IPS-18a (cell line): ENCODE measurements around the gene GPR61.

ENCODE experiments used
- H3K27ac ChIP-seq: one replicate; pipeline ENCODE4 v1.5.1; 2013; ENCODE audit warnings: low read length
- H3K27me3 ChIP-seq: one replicate; pipeline ENCODE4 v1.6.1; 2013; ENCODE audit warnings: mild to moderate bottlenecking, low read length; ENCODE audit not compliant: control insufficient read depth, insufficient read depth
- H3K36me3 ChIP-seq: one replicate; pipeline ENCODE4 v1.6.1; 2013; ENCODE audit warnings: low read depth, low read length; ENCODE audit not compliant: control insufficient read depth
- H3K4me1 ChIP-seq: one replicate; pipeline ENCODE4 v1.6.1; 2013; ENCODE audit warnings: low read depth, low read length; ENCODE audit not compliant: control insufficient read depth
- H3K4me3 ChIP-seq: one replicate; pipeline ENCODE4 v1.5.1; 2013; ENCODE audit warnings: low read length
- H3K9ac ChIP-seq: one replicate; pipeline ENCODE4 v1.6.1; 2013; ENCODE audit warnings: mild to moderate bottlenecking, low read length, moderate library complexity
- H3K9me3 ChIP-seq: one replicate; pipeline ENCODE4 v1.6.1; 2013; ENCODE audit warnings: low read depth, low read length; ENCODE audit not compliant: control insufficient read depth

Gene GPR61

GRCh38 chr1:109514846-109515245, 24.8 kb upstream of the GPR61 start:
- no peak overlapping the region for H3K9ac ChIP-seq
- H3K4me1 ChIP-seq = peaks cover 6% of the 10 kb centered on the region
- H3K36me3 ChIP-seq = no peaks in the 10 kb centered on the region
- no peak overlapping the region for H3K4me3 ChIP-seq
- peaks cover 22% of the 10 kb centered on the region for H3K27me3 ChIP-seq
- H3K27ac ChIP-seq = no peak overlapping the region
- H3K9me3 ChIP-seq = no peaks in the 10 kb centered on the region

GRCh38 chr1:109516872-109517271, 22.8 kb upstream of the GPR61 start:
- Histone ChIP-seq H3K9ac (no peak overlapping the region), H3K27ac (no peak overlapping the region), H3K4me1 (no peaks in the 10 kb centered on the region), H3K27me3 (peaks cover 1% of the 10 kb centered on the region), H3K9me3 (no peaks in the 10 kb centered on the region), H3K4me3 (no peak overlapping the region), H3K36me3 (no peaks in the 10 kb centered on the region)

DNA sequence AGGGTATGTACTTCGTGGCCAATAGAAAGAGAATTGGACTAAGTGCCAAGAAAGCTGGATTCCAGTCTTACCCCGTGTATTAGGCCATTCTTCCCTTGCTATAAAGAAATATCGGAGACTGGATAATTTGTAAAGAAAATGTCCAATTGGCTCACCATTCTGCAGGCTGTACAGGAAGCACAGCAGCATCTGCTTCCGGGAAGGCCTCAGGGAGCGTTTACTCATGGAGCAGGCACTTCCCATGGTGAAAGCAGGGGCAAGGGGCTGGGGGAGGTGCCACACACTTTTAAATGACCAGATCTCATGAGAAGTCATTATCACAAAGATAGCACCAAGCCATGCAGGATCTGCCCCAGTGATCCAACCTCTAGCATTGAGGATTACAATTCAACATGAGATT, 22.3 kb upstream of the GPR61 start:
- no peaks in the 10 kb centered on the region for H3K9me3 ChIP-seq
- H3K27ac ChIP-seq = no peak overlapping the region
- H3K4me3 ChIP-seq = no peak overlapping the region

DNA sequence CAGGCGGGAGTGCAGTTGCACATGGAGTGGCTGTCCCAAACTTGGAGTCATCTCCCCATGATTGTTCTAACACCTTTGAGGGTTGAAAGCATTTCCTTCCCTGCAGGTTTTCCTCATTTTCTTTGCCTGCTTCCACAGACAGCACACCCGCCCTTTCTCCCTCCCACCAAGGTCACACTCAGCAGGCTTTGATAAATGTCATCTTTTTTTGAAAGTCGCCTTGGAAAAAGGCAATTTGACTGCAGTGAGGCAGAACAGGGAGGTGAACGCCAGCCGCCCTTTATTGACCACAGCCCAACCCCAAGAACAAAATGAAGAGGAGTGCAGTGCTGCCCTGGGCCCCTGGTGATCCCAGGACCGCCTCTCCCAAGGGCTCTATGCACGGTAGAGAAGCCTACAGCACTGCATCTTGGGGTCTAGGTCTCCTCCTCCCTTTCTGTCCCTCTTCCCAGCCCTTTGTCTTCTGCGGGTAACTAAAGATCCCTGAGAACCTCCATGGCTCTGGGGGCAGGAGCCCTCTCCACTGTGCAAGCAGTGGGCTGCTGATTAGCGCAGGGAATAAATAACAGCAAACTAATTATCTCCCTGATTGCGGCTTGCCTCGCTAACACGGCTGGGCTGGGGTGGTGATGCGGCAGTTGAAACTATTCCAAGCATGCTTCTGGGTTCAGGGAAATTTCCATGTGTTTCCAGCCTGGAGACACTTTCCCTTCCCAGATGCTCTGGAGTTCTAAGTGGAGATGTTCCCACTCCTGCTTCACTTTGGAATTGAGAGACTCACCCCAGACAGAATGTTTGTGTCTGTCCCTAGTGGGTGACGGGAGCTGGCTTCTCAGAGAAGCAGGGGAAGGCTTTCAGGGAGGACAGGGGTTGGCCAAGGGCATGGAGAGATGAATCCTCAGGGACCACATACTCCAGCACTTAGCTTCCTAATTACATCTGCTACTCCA, 18.4 kb upstream of the GPR61 start:
- Histone ChIP-seq H3K9ac (no peak overlapping the region), H3K4me3 (no peak overlapping the region), H3K27ac (no peak overlapping the region), H3K36me3 (no peaks in the 10 kb centered on the region), H3K9me3 (no peaks in the 10 kb centered on the region), H3K27me3 (no peaks in the 10 kb centered on the region), H3K4me1 (no peaks in the 10 kb centered on the region)

More for the DNA sequence above, 22.3 kb upstream of the GPR61 start:
- H3K27me3 ChIP-seq = no peaks in the 10 kb centered on the region
- H3K4me1 ChIP-seq = no peaks in the 10 kb centered on the region
- no peaks in the 10 kb centered on the region for H3K36me3 ChIP-seq
- no peak overlapping the region for H3K9ac ChIP-seq

GRCh38 chr1:109522026-109522425, 17.6 kb upstream of the GPR61 start:
- Histone ChIP-seq H3K9ac (no peak overlapping the region), H3K27ac (no peak overlapping the region), H3K27me3 (no peaks in the 10 kb centered on the region), H3K4me3 (no peak overlapping the region), H3K4me1 (no peaks in the 10 kb centered on the region), H3K9me3 (no peaks in the 10 kb centered on the region), H3K36me3 (no peaks in the 10 kb centered on the region)

DNA sequence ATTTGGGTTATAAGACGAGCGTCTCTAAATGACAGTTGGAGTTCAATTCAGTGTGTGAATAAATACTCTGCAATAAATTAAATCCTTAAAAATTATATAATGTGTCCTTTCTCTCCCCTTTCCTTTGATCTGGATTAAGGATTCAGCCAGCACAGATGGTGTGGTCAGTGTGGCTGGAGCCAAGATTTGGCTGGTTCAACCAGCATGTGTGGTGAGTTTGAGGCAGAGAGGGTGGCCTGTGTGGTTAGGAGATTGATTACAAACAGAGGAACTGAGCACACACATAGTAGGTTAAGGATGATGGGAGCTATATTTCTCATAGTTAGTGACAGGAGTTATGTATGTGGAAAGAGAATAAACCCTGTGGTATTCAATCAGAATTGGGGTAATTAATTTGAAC, 16.0 kb upstream of the GPR61 start:
- no peaks in the 10 kb centered on the region for H3K36me3 ChIP-seq
- H3K4me1 ChIP-seq = no peaks in the 10 kb centered on the region
- H3K4me3 ChIP-seq = no peak overlapping the region
- H3K9ac ChIP-seq = no peak overlapping the region
- no peaks in the 10 kb centered on the region for H3K9me3 ChIP-seq
- no peak overlapping the region for H3K27ac ChIP-seq
- no peaks in the 10 kb centered on the region for H3K27me3 ChIP-seq

DNA sequence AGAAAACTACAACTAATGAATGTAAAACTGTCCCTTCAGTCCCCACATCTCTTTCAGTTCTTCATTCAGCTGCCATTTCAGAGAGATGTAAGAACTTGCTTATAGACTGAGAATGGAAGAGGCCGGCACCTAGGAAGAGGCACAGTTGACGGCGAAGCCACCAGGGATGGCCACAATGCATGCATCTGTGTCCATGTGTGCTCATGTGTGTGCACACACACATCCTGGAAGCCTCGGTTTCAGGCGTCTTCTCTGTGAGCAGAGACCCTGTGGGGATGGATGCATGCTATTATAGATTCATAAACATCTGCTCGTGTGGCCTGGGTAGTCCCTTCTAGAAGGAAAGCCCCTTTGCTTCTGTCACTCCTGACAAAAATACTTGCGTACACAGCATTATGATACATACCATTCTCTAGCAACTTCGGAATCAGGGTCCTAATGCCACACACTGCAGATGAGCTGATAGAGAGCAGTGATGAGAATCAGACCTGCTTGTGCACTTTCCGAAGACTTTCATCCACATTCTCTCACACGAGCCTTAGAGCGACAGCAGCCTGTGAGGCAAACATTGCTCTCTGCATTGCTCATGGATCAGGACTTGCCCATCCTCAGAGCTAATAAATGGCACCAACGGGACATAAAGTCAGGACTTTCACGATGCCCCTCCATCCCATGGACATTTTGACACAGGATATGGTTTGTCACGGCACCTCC, 12.4 kb upstream of the GPR61 start:
- Histone ChIP-seq H3K27ac (no peak overlapping the region), H3K36me3 (no peaks in the 10 kb centered on the region), H3K27me3 (no peaks in the 10 kb centered on the region), H3K4me3 (no peak overlapping the region), H3K9me3 (no peaks in the 10 kb centered on the region), H3K4me1 (no peaks in the 10 kb centered on the region), H3K9ac (no peak overlapping the region)

DNA sequence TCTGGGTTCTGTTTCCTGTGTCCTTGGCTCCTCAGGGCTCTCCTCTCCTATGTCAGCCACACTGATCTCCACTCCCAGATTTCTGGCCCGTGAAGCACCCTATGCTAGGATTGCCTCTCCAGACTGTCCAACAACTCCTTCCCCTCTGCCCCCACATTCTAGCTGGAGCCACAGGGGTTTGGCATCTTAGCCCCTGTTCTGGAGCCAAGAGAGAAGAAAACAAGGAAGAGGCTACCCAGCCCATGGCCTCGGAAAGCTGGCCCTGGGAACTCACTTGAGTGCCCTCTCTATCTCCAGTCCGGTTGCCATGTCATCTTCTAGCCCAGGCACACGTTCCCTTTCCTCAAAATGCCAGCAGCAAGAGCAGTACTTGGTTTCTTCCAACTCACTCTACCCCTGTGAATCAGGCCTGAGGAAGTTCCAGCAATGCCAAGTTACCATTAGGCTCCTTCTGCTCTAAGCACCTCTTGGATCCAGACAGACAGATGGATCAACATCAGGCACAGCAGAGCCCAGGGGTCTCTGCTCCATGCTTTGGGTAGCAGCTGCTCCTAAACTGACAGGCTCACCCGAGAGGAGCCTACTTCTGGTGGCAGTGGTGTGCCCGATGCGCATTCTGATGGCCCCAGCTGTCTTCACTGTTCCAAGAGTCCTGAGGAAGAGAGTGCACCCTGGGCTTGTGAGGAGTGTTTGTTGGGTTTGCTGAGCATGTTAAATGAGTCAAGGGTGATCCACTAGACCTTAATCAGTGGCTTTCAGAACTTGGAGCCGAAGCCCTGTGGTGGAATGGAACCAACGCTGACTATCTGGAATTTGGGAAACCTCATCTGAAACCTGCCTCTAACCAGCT, 11.6 kb upstream of the GPR61 start:
- Histone ChIP-seq H3K36me3 (no peaks in the 10 kb centered on the region), H3K9ac (no peak overlapping the region), H3K9me3 (no peaks in the 10 kb centered on the region), H3K27me3 (no peaks in the 10 kb centered on the region), H3K4me3 (no peak overlapping the region), H3K4me1 (peaks cover 2% of the 10 kb centered on the region), H3K27ac (no peak overlapping the region)

GRCh38 chr1:109528712-109529111, 11.0 kb upstream of the GPR61 start:
- H3K9me3 ChIP-seq = no peaks in the 10 kb centered on the region
- no peak overlapping the region for H3K9ac ChIP-seq
- peaks cover 2% of the 10 kb centered on the region for H3K4me1 ChIP-seq
- no peak overlapping the region for H3K27ac ChIP-seq
- H3K4me3 ChIP-seq = no peak overlapping the region
- no peaks in the 10 kb centered on the region for H3K27me3 ChIP-seq
- H3K36me3 ChIP-seq = no peaks in the 10 kb centered on the region

DNA sequence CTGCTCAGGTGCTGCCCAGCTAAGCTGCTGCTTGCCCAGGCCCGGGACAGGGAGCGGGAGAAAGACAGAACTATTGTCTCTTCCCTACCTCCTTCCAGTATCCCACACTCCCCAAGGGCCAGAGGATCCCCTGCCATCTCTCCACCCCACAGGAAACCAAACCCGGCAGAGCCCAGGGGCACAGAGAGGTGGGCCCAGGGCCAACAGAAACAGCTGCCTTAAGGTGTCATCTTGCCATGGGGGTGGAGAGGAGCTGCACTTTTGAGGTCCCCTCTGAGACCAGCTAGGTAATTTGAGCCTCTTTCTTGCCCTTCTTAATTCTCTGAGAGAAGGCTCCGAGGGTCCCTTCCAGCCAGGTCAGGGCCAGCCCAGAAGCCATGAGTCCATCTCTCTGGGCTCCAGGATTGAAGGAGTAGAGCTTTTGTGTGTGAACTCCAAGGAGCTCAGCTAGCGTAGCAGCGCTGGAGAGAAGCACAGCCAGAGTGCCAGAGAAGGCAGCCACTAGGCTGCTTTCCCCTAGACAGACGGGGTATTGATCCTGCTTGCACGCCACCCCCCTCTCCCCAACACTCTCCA, 9.7 kb upstream of the GPR61 start:
- Histone ChIP-seq H3K27me3 (no peaks in the 10 kb centered on the region), H3K4me3 (no peak overlapping the region), H3K36me3 (no peaks in the 10 kb centered on the region), H3K9ac (no peak overlapping the region), H3K27ac (no peak overlapping the region), H3K9me3 (no peaks in the 10 kb centered on the region), H3K4me1 (peaks cover 2% of the 10 kb centered on the region)
